Amygdala (tissue), 56 donors: ENCODE measurements around the gene RAB3GAP1.
"Not testable (repeated sequence)": the region's sequence is repeated elsewhere in the genome, so short reads cannot be mapped to it uniquely, and the experiment has no call there.

Experiments
- DNase-seq, 56 donors: peaks; one replicate each; lab custom pipeline; 2025; lab: John Stamatoyannopoulos, UW

Gene RAB3GAP1

DNA sequence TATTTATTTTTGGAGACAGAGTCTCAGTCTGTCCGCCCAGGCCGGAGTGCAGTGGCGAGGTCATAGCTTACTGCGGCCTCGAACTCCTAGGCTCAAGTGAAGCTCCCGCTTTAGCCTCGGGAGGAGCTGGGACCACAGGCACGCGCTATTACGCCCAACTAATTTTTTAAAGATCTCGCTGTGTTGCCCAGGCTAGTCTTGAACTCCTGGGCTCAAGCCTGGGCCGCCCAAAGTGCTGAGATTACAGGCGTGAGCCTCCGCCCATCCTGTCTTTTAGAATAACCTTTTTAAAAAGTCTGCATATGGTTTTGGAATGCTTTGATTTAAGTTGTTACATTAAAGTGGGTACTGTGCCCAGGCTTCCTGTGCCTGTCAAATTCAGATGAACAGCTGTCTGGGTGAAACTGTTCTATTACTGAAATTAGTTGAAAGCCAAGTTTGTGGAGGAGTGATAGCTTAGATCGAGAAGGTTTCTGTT, 944 bp downstream of the RAB3GAP1 start:
- DNase-seq: peak in 2 of 56 donors; percentile 19 to 38

DNA sequence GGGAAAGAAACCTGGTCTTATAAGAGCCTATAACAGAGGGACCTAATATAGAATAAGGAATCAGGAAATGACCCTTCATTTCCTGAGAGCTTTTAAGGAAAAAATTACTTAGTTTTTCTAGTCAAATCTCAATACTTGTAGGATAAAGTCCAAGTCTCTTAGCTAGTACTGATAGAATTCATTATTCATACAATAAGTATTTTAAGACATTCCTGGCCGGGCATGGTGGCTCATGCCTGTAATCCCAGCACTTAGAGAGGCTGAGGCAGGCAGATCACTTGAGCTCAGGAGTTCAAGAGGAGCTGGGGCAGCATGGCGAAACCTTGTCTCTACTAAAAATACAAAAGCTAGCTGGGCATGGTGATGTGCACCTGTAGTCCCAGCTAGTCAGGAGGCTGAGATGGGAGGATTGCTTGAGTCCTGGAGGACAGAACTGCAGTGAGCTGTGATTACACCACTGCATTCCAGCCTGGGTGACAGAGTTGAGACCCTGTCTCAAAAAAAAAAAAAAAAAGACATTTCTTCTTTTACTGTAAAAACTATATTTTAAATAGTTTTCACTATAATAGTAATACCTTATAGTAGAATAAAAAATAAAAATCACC, 3.2 kb downstream of the RAB3GAP1 start:
- no peak for DNase-seq

DNA sequence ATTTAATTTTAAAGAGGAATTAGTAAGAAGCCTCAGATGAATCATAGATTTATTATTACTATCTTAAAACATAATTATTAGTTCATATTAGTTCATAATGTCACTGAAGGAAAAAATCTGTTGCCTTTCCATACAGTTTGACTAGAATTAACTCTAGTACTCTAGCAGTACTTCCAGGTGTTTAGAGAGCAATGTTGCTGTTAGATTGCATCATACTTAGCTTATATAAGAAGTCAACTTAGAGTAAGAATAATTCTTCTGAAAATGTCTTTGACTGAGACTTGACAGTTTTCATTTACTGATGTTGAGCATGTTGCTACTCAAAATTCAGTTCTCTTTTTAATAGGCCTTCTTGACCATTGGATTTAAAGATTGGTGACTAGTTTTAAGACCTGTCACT, 4.7 kb downstream of the RAB3GAP1 start:
- DNase-seq: no peak

DNA sequence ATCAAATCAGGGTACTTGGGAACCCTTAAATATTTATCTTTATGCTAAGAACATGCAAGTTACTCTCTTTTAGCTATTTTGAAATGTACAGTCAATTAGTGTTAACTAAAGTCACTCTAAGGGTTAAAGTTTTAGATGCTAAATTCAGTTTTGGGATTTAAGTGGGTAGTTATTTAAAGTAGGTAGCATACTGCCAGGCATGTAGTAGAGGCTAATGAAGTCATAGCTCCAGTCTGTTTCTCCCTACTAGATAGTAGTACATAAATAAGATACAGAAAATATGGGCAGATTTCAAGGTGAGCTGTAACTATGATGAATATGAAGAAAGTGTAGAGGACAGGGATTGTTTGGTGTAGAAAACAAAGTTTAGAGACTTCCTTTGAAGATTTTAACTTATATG, 7.5 kb downstream of the RAB3GAP1 start:
- no peak for DNase-seq

DNA sequence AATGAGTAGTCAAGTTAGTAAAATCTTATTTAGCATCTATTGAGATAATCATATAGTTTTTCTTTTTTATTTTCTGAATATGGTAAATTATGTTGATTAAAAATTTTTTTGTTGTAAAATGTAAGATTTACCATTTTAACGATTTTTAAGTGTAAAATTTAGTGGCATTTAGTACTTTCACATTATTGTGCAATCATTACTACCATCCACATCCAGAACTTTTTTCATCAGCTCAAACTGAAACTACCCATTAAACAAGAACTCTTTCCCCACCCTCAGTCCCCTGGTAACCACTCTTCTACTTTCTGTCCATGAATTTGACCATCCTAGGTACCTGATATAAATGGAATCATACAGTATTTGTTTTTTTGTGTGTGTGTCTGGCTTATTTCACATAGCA, 11.1 kb downstream of the RAB3GAP1 start:
- no peak for DNase-seq

DNA sequence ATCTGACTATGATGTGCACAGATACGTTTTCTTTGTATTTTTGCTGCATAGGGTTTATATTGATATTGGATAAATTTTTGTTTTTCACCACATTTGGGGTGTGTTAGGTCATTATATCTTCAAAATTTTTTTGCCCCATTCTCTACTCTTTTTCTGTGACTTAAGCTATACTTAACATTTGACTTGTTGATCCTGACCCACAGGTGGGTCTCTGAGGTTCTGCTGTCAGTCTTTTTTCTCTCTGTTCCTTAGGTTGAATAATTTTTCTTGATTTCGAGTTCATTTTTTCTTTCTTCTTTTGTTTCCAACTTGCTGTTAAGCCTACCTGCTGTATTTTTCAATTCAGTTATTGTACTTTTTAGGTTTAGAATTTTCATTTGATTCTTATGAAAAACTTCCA, 12.1 kb downstream of the RAB3GAP1 start:
- DNase-seq: no peak

DNA sequence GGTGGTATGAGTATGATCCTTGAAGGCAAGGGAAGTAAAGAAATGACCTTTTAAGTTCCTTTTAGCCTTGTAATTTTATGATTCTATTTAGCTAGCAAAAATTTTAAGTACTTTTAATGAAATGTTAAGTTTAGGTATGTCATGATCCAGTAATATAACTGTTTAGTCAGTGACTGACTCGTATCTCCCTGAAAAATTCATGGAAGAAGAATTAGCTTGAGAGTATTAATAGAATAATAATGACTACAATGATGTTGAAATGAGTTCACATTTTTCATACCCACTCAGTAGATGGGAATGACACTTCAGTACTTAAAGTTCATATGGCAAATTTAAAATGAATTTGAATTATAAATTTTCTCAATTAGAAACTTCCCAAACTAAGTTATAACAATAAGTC, 14.6 kb downstream of the RAB3GAP1 start:
- no peak for DNase-seq

DNA sequence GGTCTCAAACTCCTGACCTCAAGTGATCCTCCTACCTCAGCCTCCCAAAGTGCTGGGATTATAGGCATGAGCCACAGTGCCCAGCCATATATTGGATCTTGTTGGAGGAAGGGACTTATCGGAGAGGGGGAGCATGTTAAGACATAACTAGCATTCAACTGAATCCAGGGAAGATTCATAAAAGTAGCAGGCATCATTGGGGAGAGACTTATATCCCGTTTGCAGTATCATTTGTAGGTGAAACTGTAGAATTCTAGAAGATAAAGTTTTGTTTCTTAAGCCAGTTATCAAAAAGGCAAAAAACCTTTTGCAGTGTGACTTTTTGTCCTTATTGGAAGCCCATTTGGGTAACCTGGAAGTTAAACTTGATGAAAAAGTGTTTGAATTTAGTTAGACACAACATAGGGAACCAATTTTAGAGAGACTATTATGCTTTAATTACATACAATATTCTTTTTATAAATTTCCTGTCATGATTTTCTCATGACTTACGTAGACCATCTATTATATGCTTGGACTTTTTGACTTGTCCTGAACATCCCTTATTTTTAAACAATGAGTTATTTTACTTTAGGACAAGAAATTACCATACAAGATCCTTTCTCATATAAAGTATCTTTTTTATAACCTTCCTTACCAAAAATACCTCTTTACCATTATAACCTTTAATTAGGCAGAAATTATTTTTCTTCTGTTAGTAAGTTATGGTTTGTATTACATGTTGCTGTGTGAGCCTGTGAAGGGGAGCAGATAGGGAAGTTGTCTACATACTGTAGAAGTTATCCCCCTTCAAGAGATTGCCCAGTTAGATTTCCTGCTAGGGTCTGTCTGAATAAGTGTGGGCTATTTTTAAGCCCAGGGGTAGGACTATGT, 20.3 kb downstream of the RAB3GAP1 start:
- no peak for DNase-seq

DNA sequence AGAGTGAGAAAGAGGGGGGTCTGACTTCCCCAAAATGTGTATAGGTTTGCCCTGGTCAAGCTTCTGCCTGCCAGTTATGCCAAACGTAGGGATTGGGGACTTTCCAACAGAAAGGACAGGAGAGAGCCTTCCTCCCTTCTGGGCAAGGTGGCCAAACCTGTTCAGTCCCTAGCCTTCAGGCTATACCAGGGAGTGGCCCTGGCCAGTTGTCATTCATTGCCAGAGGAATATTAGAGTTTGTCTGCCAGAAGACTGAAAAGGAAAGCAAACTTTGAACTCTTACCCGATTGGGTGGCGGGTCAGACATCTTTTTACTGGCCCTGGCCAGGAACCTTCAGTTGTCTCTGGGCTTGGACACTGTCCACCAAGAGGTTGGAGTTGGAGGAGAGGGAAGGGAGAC, 22.1 kb downstream of the RAB3GAP1 start:
- DNase-seq: no peak

DNA sequence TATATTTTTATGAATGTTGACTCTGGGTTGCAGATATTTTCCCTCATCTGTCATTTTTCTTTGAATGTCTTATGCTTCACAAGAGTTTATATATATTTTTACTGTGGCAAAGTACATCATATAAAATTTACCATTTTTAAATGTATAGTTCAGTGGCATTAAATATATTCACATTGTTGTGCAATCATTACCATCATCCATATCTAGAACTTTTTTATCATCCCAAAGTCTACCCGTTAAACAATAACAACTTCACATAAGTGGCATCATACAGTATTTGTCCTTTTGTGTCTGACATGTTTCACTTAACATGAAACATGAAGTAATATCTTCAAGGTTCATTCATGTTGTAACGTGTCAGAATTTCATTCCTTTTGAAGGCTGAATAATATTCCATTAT, 24.5 kb downstream of the RAB3GAP1 start:
- no peak for DNase-seq

DNA sequence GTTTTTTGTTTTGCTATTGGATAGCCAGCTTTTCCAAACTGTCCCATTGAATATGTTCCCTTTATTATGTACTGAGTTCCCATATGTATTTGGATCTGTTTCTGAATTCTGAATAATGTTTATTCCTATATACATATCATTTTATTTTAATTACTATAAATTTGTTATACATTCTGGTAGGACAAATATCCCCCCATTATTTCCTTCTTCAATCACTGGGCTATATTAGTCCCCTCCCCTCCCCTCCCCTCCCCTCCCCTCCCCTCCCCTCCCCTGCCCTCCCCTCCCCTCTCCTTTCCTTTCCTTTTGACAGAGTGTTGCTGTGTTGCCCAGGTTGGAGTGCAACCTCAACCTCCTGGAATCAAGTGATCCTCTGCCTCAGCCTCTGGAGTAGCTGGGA, 26.3 kb downstream of the RAB3GAP1 start:
- no peak for DNase-seq

DNA sequence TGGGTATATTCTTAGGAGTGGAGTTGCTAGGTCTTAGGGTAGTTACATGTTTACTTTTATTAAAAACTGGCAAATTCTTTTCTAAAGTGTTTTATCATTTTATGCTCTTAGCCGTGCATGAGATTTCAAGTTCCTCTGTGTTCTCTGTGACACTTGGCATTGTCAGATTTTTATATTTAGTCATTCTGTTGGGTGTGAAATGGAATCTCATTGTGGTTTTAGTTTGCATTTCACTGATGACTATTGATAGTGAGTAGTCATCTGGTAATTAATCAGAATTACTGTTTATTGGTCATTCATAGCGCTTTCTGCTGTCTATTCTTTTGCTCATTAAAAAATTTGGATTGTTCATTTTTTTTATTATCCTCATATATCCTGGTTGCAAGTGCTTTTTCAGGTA, 34.1 kb downstream of the RAB3GAP1 start:
- DNase-seq: no peak

DNA sequence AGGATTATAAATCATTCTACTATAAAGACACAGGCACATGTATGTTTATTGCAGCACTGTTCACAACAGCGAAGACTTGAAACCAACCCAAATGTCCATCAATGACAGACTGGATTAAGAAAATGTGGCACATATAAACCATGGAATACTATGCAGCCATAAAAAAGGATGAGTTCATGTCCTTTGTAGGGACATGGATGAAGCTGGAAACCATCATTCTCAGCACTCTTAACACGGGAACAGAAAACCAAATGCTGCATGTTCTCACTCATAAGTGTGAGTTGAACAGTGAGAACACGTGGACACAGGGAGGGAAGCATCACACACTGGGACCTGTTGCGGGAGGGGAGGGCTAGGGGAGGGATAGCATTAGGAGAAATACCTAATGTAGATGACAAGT, 37.5 kb downstream of the RAB3GAP1 start:
- not testable (repeated sequence) for DNase-seq

DNA sequence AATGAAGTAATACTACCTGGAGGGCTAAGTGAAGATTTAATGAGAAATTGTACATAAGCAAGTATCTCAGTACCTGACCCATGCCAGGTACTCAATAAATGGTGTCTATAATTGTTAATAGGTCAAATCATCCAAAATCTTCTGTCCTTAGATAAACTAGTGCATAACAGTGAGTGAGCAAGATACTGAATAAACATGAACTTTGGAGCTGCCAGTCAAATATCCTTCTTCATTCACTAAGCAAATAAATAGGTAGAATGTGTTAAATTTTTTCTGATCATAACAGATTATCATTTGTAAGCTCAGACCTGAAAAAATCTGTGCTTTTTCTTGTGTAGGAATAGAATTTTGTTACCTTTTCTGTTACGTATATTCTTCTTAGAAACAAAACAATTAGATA, 39.6 kb downstream of the RAB3GAP1 start:
- DNase-seq: no peak

DNA sequence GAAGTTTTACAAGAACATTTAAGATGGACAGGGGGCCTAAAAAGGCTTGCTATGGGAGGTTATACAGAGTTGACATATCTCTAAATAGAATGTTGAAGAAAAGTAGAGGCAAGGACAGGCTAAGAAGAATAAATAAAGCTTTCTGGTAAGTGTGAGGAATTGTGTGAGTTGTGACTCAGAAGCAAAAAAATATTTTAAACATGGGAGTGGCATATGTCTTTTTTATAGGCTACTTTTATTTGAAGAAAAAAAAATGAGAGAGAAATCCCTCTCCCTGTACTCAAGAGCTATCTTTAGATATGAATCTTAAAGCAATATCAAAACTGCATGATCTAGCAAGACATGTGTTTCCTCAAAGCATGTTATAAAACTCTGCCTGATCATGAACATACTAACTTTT, 41.1 kb downstream of the RAB3GAP1 start:
- no peak for DNase-seq

DNA sequence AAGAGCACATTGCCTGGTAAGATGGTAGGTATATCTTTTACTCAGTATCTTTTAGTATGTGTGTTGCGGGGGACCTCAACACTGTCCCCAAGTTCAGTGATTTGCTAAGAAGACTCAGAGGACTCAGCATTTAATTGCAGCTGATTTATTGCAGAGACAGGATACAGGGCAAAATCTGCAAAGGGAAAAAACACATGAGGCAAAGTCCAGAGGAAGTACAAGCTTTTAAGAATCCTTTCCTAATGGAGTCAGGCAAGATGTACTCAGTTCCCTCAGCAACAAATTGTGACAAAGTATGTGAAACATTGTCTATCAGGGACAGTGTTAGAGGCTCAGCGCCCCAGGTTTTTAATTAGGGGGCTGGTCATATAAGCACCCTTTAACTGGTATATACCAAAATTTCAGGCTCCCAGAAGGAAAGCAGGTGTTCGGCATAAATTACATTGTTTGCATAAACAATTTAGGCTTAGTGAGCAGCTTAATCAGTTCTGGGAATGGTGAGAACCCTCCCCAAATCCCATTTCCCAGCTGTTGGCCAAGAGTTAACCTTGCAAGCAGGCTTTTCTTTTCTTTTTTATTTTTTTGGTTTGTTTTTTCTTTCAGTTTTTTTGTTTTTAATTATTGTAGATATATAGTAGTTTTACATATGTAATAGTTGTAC, 41.7 kb downstream of the RAB3GAP1 start:
- no peak for DNase-seq

DNA sequence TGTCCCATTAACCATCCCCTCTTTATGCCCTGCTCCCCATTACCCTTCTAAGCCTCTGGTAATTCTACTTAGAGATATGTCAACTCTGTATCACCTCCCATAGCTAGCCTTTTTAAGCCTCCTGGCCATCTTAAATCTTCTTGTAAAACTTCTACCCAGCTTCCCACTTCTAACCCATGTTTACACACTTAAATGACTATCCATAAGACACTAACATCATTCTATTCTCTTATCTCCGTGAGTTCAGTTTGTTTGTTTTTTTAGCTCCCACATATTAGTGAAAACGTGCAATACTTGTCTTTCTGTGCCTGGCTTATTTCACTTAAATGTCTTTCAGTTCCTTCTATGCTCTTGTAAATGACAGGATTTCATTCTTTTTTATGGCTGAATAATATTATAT, 42.4 kb downstream of the RAB3GAP1 start:
- DNase-seq: no peak

DNA sequence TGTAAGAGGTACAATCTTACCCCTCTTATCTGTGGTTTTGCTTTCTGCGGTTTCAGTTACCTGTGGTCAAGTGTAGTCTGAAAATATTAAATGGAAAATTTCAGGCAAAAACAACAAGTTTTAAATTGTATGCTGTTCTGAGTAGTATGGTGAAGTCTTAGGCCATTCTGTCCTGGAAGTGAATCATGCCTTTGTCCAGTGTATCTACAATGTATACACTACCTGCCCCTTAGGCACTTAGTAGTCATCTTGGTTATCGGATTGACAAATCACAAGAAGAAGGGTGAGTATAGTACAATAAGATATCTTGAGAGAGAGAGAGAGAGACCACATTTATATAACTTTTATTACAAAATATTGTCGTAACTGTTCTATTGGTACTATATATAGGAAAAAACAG, 43.5 kb downstream of the RAB3GAP1 start:
- DNase-seq: no peak

DNA sequence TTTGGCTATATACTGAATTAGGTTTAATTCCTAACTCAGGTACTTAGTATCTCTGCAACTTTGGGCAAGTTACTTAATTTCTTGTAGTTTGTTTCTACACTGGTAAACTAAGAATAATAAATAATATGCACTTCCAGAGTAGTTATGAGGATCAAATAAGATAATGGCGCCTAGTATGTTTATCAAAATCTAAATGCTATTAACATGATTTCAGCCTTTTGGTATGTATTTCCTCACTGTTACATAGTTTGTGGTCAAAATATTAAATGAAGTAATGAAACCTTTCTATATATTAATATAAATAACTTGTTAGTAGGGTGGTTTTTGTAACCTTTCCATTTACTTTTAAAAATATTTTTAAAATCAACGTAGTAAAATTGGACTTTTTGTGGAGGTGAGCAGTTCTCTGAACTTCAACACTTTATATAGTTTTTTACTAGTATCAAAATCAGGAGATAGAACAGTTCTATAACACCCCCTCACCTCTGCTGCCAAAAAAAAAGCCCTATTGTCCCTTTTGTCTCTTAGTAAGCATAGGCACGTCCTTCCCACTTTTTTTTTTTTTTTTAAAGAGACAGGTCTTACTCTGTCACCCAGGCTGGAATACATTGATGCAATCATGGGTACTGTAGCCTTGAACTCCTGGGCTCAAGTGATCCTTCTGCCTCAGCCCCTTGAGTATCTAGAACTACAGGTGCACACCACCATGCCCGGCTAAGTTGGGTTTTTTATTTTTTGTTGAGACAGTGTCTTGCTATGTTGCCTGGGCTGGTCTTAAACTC, 44.8 kb downstream of the RAB3GAP1 start:
- no peak for DNase-seq

DNA sequence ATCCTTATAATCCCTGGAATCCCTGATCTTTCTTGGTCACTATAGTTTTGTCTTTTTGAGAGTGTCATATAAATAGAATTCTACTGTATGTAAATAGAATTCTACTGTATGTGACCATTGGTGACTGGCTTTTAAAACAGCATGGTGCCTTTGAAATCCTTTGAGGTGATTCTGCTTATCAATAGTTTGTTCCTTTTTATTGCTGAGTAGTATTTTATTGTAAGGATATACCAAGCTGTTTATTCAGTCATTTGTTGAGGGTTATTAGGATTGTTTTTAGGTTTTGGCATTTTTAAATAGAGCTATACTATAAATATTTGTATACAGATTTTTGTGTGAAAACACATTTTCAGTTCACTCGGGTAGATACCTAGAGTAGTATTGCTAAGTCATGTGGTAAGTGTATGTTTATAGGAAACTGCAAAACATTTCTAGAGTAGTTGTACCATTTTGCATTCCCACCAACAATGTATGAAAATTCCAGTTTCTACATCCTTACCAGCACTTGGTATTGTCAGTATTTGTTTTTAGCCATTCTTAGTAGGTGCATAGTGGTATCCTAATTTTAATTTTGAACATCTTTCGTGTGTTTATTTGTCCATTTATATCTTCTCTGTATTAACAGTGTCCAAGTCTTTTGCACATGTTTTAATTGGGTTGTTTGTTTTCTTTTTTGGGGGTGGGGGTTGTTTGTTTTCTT, 45.6 kb downstream of the RAB3GAP1 start:
- no peak for DNase-seq
